GM12891 (cell line): Measurements from ENCODE around the gene MAJIN.

Experiments
- DNase-seq: peaks from one replicate; pipeline ENCODE4 v3.0.0; 2011; ENCODE audit warnings: low spot score; ENCODE audit not compliant: insufficient read length
- FAIRE-seq: peaks from 2 replicates; lab custom pipeline; 2011; peaks lifted over from hg19 to GRCh38; lab: Jason Lieb, UNC
- PAX5 ChIP-seq: IDR thresholded peaks from 2 replicates; pipeline ENCODE4 v1.6.1; 2011; ENCODE audit warnings: low read length, moderate library complexity, mild to moderate bottlenecking; ENCODE audit not compliant: insufficient read depth, severe bottlenecking
- POLR2A ChIP-seq: IDR thresholded peaks from 2 replicates; pipeline ENCODE4 v1.6.1; 2011; ENCODE audit warnings: low read depth, low read length, control low read depth
- POLR2AphosphoS5 ChIP-seq: IDR thresholded peaks from 2 replicates; pipeline ENCODE4 v1.6.1; 2011; ENCODE audit warnings: low read depth, low read length, control low read depth
- POU2F2 ChIP-seq: IDR thresholded peaks from 2 replicates; pipeline ENCODE4 v1.6.1; 2011; ENCODE audit warnings: low read depth, mild to moderate bottlenecking, control low read depth, low read length, moderate library complexity
- SPI1 ChIP-seq: IDR thresholded peaks from 2 replicates; pipeline ENCODE4 v1.6.1; 2011; ENCODE audit warnings: low read depth, low read length, control low read depth
- TAF1 ChIP-seq: IDR thresholded peaks from 2 replicates; pipeline ENCODE4 v1.6.1; 2011; ENCODE audit warnings: low read depth, low read length, control low read depth

The MAJIN gene

DNA sequence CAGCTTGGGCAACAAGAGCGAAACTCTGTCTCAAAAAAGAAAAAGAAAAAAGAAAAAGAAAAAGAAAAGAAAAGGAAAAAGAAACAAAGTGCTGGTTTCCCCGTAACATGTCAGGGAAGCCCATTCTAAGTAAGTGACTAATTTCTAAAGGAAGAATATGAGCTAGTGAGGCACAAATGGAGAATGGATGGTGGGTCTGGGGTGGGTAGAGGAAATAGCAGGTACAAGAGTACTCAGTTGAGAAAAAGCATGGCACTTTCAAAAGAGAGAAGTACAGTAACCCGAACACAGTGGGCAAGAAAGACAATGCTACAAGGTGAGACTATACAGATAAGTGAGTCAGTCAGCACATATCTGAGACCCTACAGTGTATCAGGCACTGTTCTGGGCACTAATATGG is 4.5 kb downstream of the MAJIN start:
- TF ChIP-seq POLR2A = no peak
- no peak for TF ChIP-seq SPI1
- no peak for TF ChIP-seq POU2F2
- no peak for TF ChIP-seq POLR2AphosphoS5
- no peak for TF ChIP-seq PAX5
- TF ChIP-seq TAF1 = no peak
- no peak for FAIRE-seq
- DNase-seq = no peak

DNA sequence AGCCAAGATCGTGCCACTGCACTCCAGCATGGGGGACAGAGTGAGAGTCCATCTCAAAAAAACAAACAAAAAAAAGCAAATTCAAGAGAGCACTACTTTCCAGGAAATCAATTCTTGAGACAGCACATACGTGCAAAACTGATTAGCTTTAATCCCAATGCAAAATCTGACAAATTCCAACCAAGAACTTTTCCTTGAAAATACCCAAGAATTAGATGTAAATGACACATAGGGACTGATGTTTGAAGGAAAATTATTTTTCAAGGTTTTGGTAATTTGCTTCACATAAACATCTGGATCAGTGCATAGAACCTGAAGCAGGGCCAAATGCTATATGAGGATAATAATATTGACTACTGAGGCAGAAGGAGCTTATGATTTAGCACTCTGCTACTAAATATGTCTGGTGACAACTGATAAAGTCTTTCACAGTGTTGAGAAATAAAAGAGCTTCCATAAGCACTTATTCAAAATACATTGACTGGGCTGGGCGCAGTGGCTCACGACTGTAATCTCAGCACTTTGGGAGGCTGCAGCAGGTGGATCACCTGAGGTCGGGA is 8.8 kb downstream of the MAJIN start:
- TF ChIP-seq SPI1 (no peak), PAX5 (no peak), POLR2AphosphoS5 (no peak), POU2F2 (no peak), TAF1 (no peak), POLR2A (no peak)
- FAIRE-seq (no peak), DNase-seq (no peak)

- DNase-seq (no peak), FAIRE-seq (no peak)
- TF ChIP-seq SPI1 (no peak), POLR2AphosphoS5 (no peak), POLR2A (no peak), POU2F2 (no peak), TAF1 (no peak), PAX5 (no peak)
Measured at GRCh38 chr11:64960719-64961118, 11.2 kb downstream of the MAJIN start.

- DNase-seq (no peak), FAIRE-seq (no peak)
- TF ChIP-seq POU2F2 = no peak
- TF ChIP-seq PAX5 = no peak
- TF ChIP-seq TAF1 = no peak
- TF ChIP-seq POLR2A = no peak
Measured at GRCh38 chr11:64959498-64959897, 12.4 kb downstream of the MAJIN start.

DNA sequence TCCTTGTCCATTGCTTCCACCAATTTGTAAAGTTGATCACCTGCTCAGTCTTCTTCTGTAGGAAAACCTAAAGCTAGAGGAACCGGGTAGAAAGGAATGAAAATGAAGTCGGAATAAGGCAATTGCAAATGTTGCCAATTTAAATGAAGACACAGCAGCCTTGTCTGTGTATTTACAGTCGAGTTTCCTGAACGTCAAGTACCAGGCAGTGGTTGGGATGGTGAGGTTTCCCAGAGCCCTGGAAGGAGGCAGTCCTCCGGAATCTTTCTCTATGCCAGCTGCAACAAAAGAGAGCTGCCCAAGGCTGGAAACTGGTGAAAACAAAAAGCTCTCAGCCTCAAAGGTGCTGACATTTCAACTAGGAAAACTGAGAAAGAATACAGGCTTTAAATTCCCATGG is 17.7 kb downstream of the MAJIN start:
- FAIRE-seq (no peak), DNase-seq (no peak)
- TF ChIP-seq PAX5 = no peak
- TF ChIP-seq POU2F2 = no peak
- TF ChIP-seq POLR2AphosphoS5 = no peak
- TF ChIP-seq SPI1 = no peak

DNA sequence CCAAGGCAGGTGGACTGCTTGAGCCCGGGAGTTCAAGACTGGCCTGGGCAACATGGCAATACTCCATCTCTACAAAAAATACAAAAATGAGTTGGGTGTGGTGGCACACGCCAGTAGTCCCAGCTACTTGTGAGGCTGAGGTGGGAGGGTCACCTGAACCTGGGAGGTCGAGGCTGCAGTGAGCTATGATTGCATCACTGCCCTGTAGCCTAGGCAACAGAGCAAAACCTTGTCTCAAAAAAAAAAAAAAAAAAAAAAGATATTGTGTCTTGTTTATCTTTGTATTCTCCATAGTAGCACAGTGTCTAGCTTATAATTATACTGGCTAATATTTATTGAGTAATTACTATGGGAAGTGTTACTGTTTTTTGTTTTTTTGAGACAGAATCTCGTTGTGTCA is 20.4 kb downstream of the MAJIN start:
- TF ChIP-seq POLR2A = no peak
- no peak for TF ChIP-seq PAX5
- TF ChIP-seq SPI1 = no peak
- TF ChIP-seq POU2F2 = no peak
- no peak for TF ChIP-seq TAF1
- TF ChIP-seq POLR2AphosphoS5 = no peak
- no peak for DNase-seq
- FAIRE-seq = no peak

GRCh38 chr11:64947208-64947814 is 24.6 kb downstream of the MAJIN start:
- no peak for DNase-seq
- TF ChIP-seq SPI1 (no peak), PAX5 (no peak), POLR2AphosphoS5 (no peak), POLR2A (no peak), TAF1 (no peak), POU2F2 (no peak)
- no peak for FAIRE-seq

- FAIRE-seq (no peak), DNase-seq (no peak)
- TF ChIP-seq POLR2A (no peak), PAX5 (no peak), TAF1 (no peak), POU2F2 (no peak), SPI1 (no peak), POLR2AphosphoS5 (no peak)
Measured at GRCh38 chr11:64936539-64936938, 35.4 kb downstream of the MAJIN start.

GRCh38 chr11:64935359-64936081 is 36.4 kb downstream of the MAJIN start, which contains the start of gene GPHA2:
Gene GPHA2 (minus strand): TSS chr11:64935893. CDS start chr11:64935460, 433 bp downstream.
- no peak for FAIRE-seq
- TF ChIP-seq PAX5 (no peak), POLR2A (no peak), POLR2AphosphoS5 (no peak)
- DNase-seq = no peak

GRCh38 chr11:64934682-64935358 is 37.1 kb downstream of the MAJIN start:
- no peak for FAIRE-seq
- no peak for DNase-seq
- no peak for TF ChIP-seq POU2F2
- TF ChIP-seq POLR2A = no peak
- TF ChIP-seq SPI1 = no peak
- TF ChIP-seq POLR2AphosphoS5 = no peak
- no peak for TF ChIP-seq PAX5
- TF ChIP-seq TAF1 = no peak
